ENCODE measurements around the gene ABO. TPM values are rescaled to one million over a fixed set of nuclear protein-coding genes. Genes with fewer than 3 reads are reported as not detected.
"Not testable (repeated sequence)": the region's sequence is repeated elsewhere in the genome, so short reads cannot be mapped to it uniquely, and the experiment has no call there.

The ABO gene
- total RNA-seq, 2 experiments from 2014 or later: not detected

GRCh38 chr9:133304477-133305377 is 29.7 kb upstream of the ABO start:
- ATAC-seq (ENCODE audit: low read depth): no peak
- no peak for DNase-seq
- H3K4me3 Mint-ChIP-seq: no peak overlapping the region
- no peaks in the 10 kb centered on the region for H3K36me3 Mint-ChIP-seq
- H3K4me1 Mint-ChIP-seq: no peaks in the 10 kb centered on the region
- POLR2A ChIA-PET: no interaction called here
- no peak overlapping the region for H3K27ac Mint-ChIP-seq
- peaks cover 7% of the 10 kb centered on the region for H3K27me3 Mint-ChIP-seq
- H3K9me3 Mint-ChIP-seq: no peaks in the 10 kb centered on the region

GRCh38 chr9:133304158-133304470 is 29.1 kb upstream of the ABO start:
- DNase-seq (no peak), ATAC-seq (ENCODE audit: low read depth) (no peak)
- Mint-ChIP-seq H3K4me3 (no peak overlapping the region), H3K36me3 (no peaks in the 10 kb centered on the region), H3K4me1 (no peaks in the 10 kb centered on the region), H3K27me3 (peaks cover 4% of the 10 kb centered on the region), H3K27ac (no peak overlapping the region), H3K9me3 (no peaks in the 10 kb centered on the region)
- POLR2A ChIA-PET: no interaction called here

- DNase-seq (no peak), ATAC-seq (ENCODE audit: low read depth) (no peak)
- no peaks in the 10 kb centered on the region for H3K36me3 Mint-ChIP-seq
- no peaks in the 10 kb centered on the region for H3K9me3 Mint-ChIP-seq
- POLR2A ChIA-PET: no interaction called here
- no peaks in the 10 kb centered on the region for H3K4me1 Mint-ChIP-seq
- no peak overlapping the region for H3K27ac Mint-ChIP-seq
- peaks cover 2% of the 10 kb centered on the region for H3K27me3 Mint-ChIP-seq
- no peak overlapping the region for H3K4me3 Mint-ChIP-seq
Observed at GRCh38 chr9:133303266-133304157, 28.5 kb upstream of the ABO start.

- no peak overlapping the region for H3K27ac Mint-ChIP-seq
- POLR2A ChIA-PET: no interaction called here
- no peak for DNase-seq
Observed at GRCh38 chr9:133301253-133302230, 26.5 kb upstream of the ABO start.

GRCh38 chr9:133299996-133300395 is 25.0 kb upstream of the ABO start:
- DNase-seq; H3K36me3 Mint-ChIP-seq; POLR2A ChIA-PET; H3K27ac Mint-ChIP-seq; H3K4me1 Mint-ChIP-seq; ATAC-seq (ENCODE audit: low read depth); H3K4me3 Mint-ChIP-seq; H3K9me3 Mint-ChIP-seq: not testable (repeated sequence)
- peaks cover 14% of the 10 kb centered on the region for H3K27me3 Mint-ChIP-seq

More at GRCh38 chr9:133301253-133302230, 26.5 kb upstream of the ABO start:
- no peaks in the 10 kb centered on the region for H3K4me1 Mint-ChIP-seq
- peaks cover 10% of the 10 kb centered on the region for H3K27me3 Mint-ChIP-seq
- no peaks in the 10 kb centered on the region for H3K36me3 Mint-ChIP-seq
- no peak for ATAC-seq (ENCODE audit: low read depth)
- no peaks in the 10 kb centered on the region for H3K9me3 Mint-ChIP-seq
- H3K4me3 Mint-ChIP-seq: no peak overlapping the region

GRCh38 chr9:133294257-133294656 is 19.3 kb upstream of the ABO start:
- POLR2A ChIA-PET: no interaction called here
- Mint-ChIP-seq H3K4me3 (no peak overlapping the region), H3K9me3 (peaks cover 9% of the 10 kb centered on the region), H3K36me3 (peaks cover 2% of the 10 kb centered on the region), H3K27ac (no peak overlapping the region), H3K4me1 (no peaks in the 10 kb centered on the region), H3K27me3 (peaks cover 29% of the 10 kb centered on the region)
- no peak for ATAC-seq (ENCODE audit: low read depth)
- DNase-seq: no peak

GRCh38 chr9:133290751-133291302 is 15.8 kb upstream of the ABO start:
- H3K36me3 Mint-ChIP-seq: peaks cover 4% of the 10 kb centered on the region

GRCh38 chr9:133286523-133286922 is 11.5 kb upstream of the ABO start:
- no peak for ATAC-seq (ENCODE audit: low read depth)
- Mint-ChIP-seq H3K9me3 (peaks cover 11% of the 10 kb centered on the region), H3K36me3 (peaks cover 4% of the 10 kb centered on the region), H3K27ac (no peak overlapping the region), H3K27me3 (peaks cover 4% of the 10 kb centered on the region), H3K4me1 (no peaks in the 10 kb centered on the region), H3K4me3 (no peak overlapping the region)
- no peak for DNase-seq
- POLR2A ChIA-PET: no interaction called here

More at GRCh38 chr9:133290751-133291302, 15.8 kb upstream of the ABO start:
- Mint-ChIP-seq H3K4me1 (no peaks in the 10 kb centered on the region), H3K4me3 (no peak overlapping the region), H3K27ac (no peak overlapping the region), H3K9me3 (peaks cover 11% of the 10 kb centered on the region), H3K27me3 (peaks cover 21% of the 10 kb centered on the region)
- no peak for ATAC-seq (ENCODE audit: low read depth)
- DNase-seq: no peak
- POLR2A ChIA-PET: no interaction called here

- H3K36me3 Mint-ChIP-seq: peaks cover 4% of the 10 kb centered on the region
- H3K4me1 Mint-ChIP-seq: no peaks in the 10 kb centered on the region
- H3K27ac Mint-ChIP-seq: no peak overlapping the region
- ATAC-seq (ENCODE audit: low read depth) (no peak), DNase-seq (no peak)
- POLR2A ChIA-PET: no interaction called here
- H3K27me3 Mint-ChIP-seq: peaks cover 6% of the 10 kb centered on the region
- H3K9me3 Mint-ChIP-seq: peaks cover 5% of the 10 kb centered on the region
- no peak overlapping the region for H3K4me3 Mint-ChIP-seq
Observed at GRCh38 chr9:133285252-133285775, 10.3 kb upstream of the ABO start.

GRCh38 chr9:133284362-133284761 is 9.4 kb upstream of the ABO start:
- Mint-ChIP-seq H3K27ac (no peak overlapping the region), H3K9me3 (peaks cover 2% of the 10 kb centered on the region), H3K4me3 (no peak overlapping the region), H3K4me1 (no peaks in the 10 kb centered on the region), H3K27me3 (peaks cover 12% of the 10 kb centered on the region), H3K36me3 (peaks cover 2% of the 10 kb centered on the region)
- ATAC-seq (ENCODE audit: low read depth): no peak
- POLR2A ChIA-PET: no interaction called here
- no peak for DNase-seq

GRCh38 chr9:133283255-133284032 is 8.4 kb upstream of the ABO start:
- POLR2A ChIA-PET; H3K4me3 Mint-ChIP-seq; H3K36me3 Mint-ChIP-seq; H3K4me1 Mint-ChIP-seq; DNase-seq; H3K27ac Mint-ChIP-seq; ATAC-seq (ENCODE audit: low read depth); H3K9me3 Mint-ChIP-seq: not testable (repeated sequence)
- H3K27me3 Mint-ChIP-seq: peaks cover 12% of the 10 kb centered on the region
